Heart right ventricle (tissue), 16 donors: ENCODE results near the gene BLOC1S3. TPM values are rescaled to one million over a fixed set of nuclear protein-coding genes. Genes with fewer than 3 reads are reported as not detected.

Source experiments
- ATAC-seq, 8 donors: fragments of 200-7000 bp; cut with Tn5 transposase; one replicate each; pipeline ENCODE4 v1.9.1; 2020; ENCODE audit warnings: mild to moderate bottlenecking in 8 of 8, moderate library complexity in 8 of 8, moderate number of reproducible peaks in 1 of 8
- DNase-seq, 2 donors: peaks; one replicate each; pipeline ENCODE4 v3.0.0-alpha.2; 2020
- H3K27ac ChIP-seq, 10 donors: fragments of 200-600 bp; sonication (generic) in 2 of 10; one replicate each; pipeline versions ENCODE4 v1.5.0 to v1.8.0; 2020 to 2022; ENCODE audit warnings: mild to moderate bottlenecking in 3 of 10
- H3K27me3 ChIP-seq, 7 donors: fragments of 200-600 bp; one replicate each; pipeline ENCODE4 v1.8.0; 2021 to 2022; ENCODE audit warnings: mild to moderate bottlenecking in 2 of 7
- H3K36me3 ChIP-seq, 9 donors: fragments of 200-600 bp; sonication (generic) in 1 of 9; one replicate each; pipeline versions ENCODE4 v1.5.0 to v1.8.0; 2020 to 2022; ENCODE audit warnings: mild to moderate bottlenecking in 2 of 9
- H3K4me1 ChIP-seq, 9 donors: fragments of 200-600 bp; sonication (generic) in 1 of 9; one replicate each; pipeline versions ENCODE4 v1.5.0 to v1.8.0; 2020 to 2022; ENCODE audit warnings: mild to moderate bottlenecking in 4 of 9
- H3K4me3 ChIP-seq, 10 donors: fragments of 200-600 bp; sonication (generic) in 2 of 10; one replicate each; pipeline versions ENCODE4 v1.5.0 to v1.8.0; 2020 to 2022; ENCODE audit warnings: mild to moderate bottlenecking in 7 of 10, moderate library complexity in 2 of 10
- H3K9me3 ChIP-seq, 11 donors: fragments of 200-600 bp in 10 of 11; sonication (generic) in 2 of 11; one replicate each; pipeline versions ENCODE4 v1.5.0 to v1.8.0; 2013 to 2022; ENCODE audit warnings: mild to moderate bottlenecking in 2 of 11, control low read depth in 1 of 11, moderate library complexity in 1 of 11
- WGBS, 2 donors: extraction: QIAGEN DNeasy Blood & Tissue Kit; methylation state at CpG; one replicate each; pipeline ENCODE4 v1.1.7; 2013; ENCODE audit warnings: inconsistent platforms in 1 of 2; 5-methylcytosine and 5-hydroxymethylcytosine counted together
- intact Hi-C, 10 donors: fragments of 100-400 bp; cut with DNase I; formaldehyde crosslinking; loops; one replicate each; pipeline versions ENCODE4 v1.11.1 to v1.14.2; 2022
- polyA plus RNA-seq, 2 donors: library from polyadenylated mRNA; stranded (reverse); fragments of 200-250 nt; gene quantifications; one replicate each; pipeline ENCODE4 v1.2.3, GENCODE V29; 2013
- total RNA-seq, 10 donors: library from RNA; stranded (reverse); fragmentation: NEBNext Ultra II Directional in 3 of 10; extraction: Animal tissue kit (Norgen Biotek cat#: 25700) in 3 of 10; gene quantifications; one replicate each; pipeline versions ENCODE4 v1.2.1 to v1.2.4, GENCODE V29; 2021 to 2023
- TF ChIP-seq, protein P1 (sequence below), 9 donors: fragments of 200-600 bp; sonication (generic) in 2 of 9; IDR thresholded peaks; one replicate each; pipeline versions ENCODE4 v1.5.0 to v1.8.0; 2021 to 2022; ENCODE audit warnings: antibody characterized with exemption in 9 of 9, mild to moderate bottlenecking in 5 of 9, moderate library complexity in 1 of 9
- donor health status: Arrhythmogenic right ventricular cardiomyopathy.
- donor health status: ischemic (EF 13 %, LVEDD 7.1; RV severe dilation, severe dysfunction).
- donor health status: healthy with polysubstance abuse.
- donor health status: DM: no; HTN: yes; CAD: no.
- donor health status: DM: no; HTN: no; CAD: no.
- donor health status: ischemic (EF 25% LVEDD 6.9; RV normal size, moderate dysfunction).
- donor health status: ischemic (EF 25% LVEDD 5.7; RV mildly dilated, moderate dysfunction).
- donor health status: healthy.
- donor health status: DM: yes; HTN: yes; CAD: no.
- donor health status: Ischemic cardiomyopathy.
- donor health status: ischemic (EF 35%, LVEDD 5.7; RV mildly dilated, moderate dysfunction).
- donor health status: nonischemic (EF 11% LVEDD 7.7; RV severe dilation, severe dysfunction).
- donor health status: DM: yes; HTN: yes; CAD: no.
- donor health status: PGD.
- donor health status: ischemic (EF 29% LVEDD 5.4; RV normal size, mild dysfunction).
- donor health status: nonischemic (EF 23%, LVEDD 6.1; RV moderate dilation, normal function).

The BLOC1S3 gene
- total and polyA plus RNA-seq, 12 donors = 2.2 to 8.6 (median 4.8) TPM

DNA sequence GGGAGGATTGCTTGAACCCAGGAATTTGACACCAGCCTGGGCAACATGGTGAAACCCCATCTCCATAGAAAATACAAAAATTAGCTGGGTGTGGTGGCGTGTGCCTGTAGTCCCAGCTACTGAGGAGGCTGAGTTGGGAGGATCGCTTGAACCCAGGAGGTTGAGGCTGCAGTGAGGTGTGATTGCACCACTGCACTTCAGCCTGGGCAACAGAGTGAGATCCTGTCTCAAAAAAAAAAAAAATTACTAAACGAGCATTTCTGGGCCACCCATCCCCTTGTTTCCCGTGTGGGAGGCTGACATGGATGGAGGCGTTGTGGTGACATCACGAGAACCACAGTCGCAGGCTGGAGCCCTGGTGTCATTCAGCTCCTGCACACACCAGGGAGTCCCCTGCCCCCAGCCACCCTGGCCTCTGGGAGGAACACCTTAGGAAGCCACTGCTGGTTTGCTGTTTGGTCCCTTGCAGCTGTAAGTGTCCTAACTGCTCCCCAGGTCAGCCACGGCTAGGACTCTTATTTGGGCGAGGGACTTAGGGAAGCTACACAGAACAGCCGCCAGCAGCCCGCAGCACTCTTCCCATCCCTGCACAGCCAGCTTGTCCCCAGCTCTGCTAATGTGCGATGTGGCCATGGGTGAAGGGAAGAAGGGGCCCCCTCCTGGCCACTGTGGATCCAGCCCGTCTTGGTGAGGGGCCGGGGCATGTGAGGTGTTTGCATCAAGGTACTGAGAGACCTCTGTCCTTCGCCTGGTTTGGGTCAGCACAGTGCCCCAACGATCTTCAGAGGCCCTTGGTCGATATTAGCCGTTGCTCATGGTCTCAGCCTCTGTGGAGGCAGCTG, 30.5 kb upstream of the BLOC1S3 start:
- no peaks in the 10 kb centered on the region for H3K9me3 ChIP-seq
- no peak for ATAC-seq
- H3K36me3 ChIP-seq = peaks cover 0 to 39% (median 13%) of the 10 kb centered on the region in 9 donors
- DNase-seq = no peak
- H3K4me1 ChIP-seq = peaks cover 11 to 17% (median 14%) of the 10 kb centered on the region in 9 donors
- 84 to 85% methylated on average over 18 of the region's 18 CpGs for WGBS, 2 donors
- H3K27ac ChIP-seq = no peak overlapping the region
- TF ChIP-seq, protein P1, sequence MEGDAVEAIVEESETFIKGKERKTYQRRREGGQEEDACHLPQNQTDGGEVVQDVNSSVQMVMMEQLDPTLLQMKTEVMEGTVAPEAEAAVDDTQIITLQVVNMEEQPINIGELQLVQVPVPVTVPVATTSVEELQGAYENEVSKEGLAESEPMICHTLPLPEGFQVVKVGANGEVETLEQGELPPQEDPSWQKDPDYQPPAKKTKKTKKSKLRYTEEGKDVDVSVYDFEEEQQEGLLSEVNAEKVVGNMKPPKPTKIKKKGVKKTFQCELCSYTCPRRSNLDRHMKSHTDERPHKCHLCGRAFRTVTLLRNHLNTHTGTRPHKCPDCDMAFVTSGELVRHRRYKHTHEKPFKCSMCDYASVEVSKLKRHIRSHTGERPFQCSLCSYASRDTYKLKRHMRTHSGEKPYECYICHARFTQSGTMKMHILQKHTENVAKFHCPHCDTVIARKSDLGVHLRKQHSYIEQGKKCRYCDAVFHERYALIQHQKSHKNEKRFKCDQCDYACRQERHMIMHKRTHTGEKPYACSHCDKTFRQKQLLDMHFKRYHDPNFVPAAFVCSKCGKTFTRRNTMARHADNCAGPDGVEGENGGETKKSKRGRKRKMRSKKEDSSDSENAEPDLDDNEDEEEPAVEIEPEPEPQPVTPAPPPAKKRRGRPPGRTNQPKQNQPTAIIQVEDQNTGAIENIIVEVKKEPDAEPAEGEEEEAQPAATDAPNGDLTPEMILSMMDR (IDR thresholded peaks at IDR 0.05) = no peak
- no peak overlapping the region for H3K4me3 ChIP-seq
- intact Hi-C loops = no loop called here
- H3K27me3 ChIP-seq = peaks cover 9 to 28% (median 24%) of the 10 kb centered on the region in 7 donors

DNA sequence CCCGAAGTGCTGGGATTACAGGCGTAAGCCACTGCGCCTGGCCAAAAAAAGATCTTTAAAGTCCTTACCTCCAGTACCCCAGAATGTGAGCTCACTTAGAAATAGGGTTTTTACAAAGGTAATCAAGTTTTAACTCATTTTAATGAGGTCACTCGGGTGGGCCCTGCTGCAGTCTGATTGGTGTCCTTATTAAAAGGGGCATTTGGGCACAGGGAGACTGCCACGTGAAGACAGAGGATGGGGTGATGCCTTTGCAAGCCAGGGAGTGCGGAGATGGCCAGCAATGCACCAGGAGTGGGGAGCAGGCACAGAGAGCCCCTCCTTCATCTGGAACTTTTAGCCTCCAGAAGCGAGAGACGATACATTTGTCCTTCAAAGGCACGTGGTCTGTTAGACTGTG, 29.5 kb upstream of the BLOC1S3 start:
- WGBS, 2 donors = 88% methylated on average over 9 of the region's 9 CpGs
- Histone ChIP-seq H3K4me3 (no peak overlapping the region), H3K27ac (no peak overlapping the region), H3K4me1 (peaks cover 22 to 28% (median 25%) of the 10 kb centered on the region in 9 donors), H3K27me3 (peaks cover 9 to 39% (median 27%) of the 10 kb centered on the region in 7 donors), H3K36me3 (peaks cover 0 to 29% (median 13%) of the 10 kb centered on the region in 9 donors), H3K9me3 (no peaks in the 10 kb centered on the region)
- DNase-seq = no peak
- TF ChIP-seq, protein P1 (IDR thresholded peaks at IDR 0.05) = no peak
- no peak for ATAC-seq
- intact Hi-C loops = no loop called here

DNA sequence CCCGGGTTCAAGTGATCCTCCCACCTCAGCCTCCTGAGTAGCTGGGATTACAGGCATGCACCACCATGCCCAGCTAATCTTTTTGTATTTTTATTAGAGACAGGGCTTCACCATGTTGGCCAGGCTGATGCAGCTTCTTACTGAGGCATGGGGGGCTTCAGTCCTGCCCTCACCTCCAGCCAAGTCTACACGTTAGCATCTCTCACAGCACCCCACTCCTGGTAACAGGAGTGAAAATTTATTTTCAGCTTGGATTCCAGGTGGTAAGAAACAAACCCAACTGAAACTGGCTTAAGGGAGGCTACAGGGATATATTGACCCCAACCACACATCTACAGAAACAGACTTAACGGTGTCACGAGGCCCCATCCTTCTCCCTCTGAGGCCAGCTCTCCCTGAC, 28.4 kb upstream of the BLOC1S3 start:
- DNase-seq (no peak), ATAC-seq (no peak)
- Histone ChIP-seq H3K27me3 (peaks cover 9 to 48% (median 27%) of the 10 kb centered on the region in 7 donors), H3K4me1 (peaks cover 22 to 32% (median 27%) of the 10 kb centered on the region in 9 donors), H3K4me3 (no peak overlapping the region), H3K36me3 (peaks cover 0 to 18% (median 11%) of the 10 kb centered on the region in 9 donors), H3K27ac (no peak overlapping the region), H3K9me3 (no peaks in the 10 kb centered on the region)
- intact Hi-C loops = no loop called here
- TF ChIP-seq, protein P1 (IDR thresholded peaks at IDR 0.05) = no peak
- WGBS, 2 donors = 89 to 93% methylated on average over 4 of the region's 4 CpGs

DNA sequence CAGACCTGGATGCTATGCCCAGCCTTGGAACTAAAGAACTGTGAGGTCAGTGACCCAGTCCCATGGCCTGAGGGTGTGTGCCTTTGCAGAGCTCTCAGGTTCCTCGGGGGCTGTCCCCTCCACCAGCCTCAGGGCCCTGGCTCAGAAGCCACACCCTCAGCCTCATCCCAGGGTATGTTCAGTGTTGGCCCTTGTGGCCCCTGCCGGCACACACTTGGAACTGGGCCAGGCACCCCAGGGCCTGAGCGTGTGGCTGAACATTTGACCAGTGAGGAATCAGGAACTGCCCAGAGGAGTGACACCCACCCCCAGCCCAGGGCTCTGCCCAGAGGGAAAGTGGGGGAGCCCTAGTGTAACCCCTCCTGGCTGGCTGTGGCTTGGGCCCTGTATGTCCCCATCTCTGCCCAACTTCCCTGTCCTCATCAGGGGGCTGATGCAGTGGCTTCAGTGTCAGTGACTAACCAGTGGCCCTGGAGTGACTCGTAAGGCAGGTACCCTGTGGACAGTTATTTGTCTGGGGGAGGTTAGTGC, 27.8 kb upstream of the BLOC1S3 start:
- TF ChIP-seq, protein P1 (IDR thresholded peaks at IDR 0.05) = no peak
- H3K4me3 ChIP-seq = no peak overlapping the region
- intact Hi-C loops = no loop called here
- H3K27ac ChIP-seq = no peak overlapping the region
- peaks cover 9 to 54% (median 27%) of the 10 kb centered on the region in 7 donors for H3K27me3 ChIP-seq
- H3K4me1 ChIP-seq = peaks cover 22 to 32% (median 27%) of the 10 kb centered on the region in 9 donors
- no peaks in the 10 kb centered on the region for H3K9me3 ChIP-seq
- WGBS, 2 donors = 60 to 63% methylated on average over 4 of the region's 4 CpGs
- H3K36me3 ChIP-seq = peaks cover 0 to 12% (median 7%) of the 10 kb centered on the region in 9 donors
- ATAC-seq = no peak
- no peak for DNase-seq
